CD4-positive, alpha-beta T cell treated with Interferon alpha-2 for 1 hour (primary cell): ENCODE results near the gene KCTD6.
"Not testable (repeated sequence)": the region's sequence is repeated elsewhere in the genome, so short reads cannot be mapped to it uniquely, and the experiment has no call there.

Experiments used
- DNase-seq, 2 donors: peaks; one replicate each; pipeline ENCODE4 v3.0.0-alpha.2; 2020 to 2022

The KCTD6 gene

GRCh38 chr3:58527440-58527839 is 35.5 kb downstream of the KCTD6 start:
- not testable (repeated sequence) for DNase-seq

DNA sequence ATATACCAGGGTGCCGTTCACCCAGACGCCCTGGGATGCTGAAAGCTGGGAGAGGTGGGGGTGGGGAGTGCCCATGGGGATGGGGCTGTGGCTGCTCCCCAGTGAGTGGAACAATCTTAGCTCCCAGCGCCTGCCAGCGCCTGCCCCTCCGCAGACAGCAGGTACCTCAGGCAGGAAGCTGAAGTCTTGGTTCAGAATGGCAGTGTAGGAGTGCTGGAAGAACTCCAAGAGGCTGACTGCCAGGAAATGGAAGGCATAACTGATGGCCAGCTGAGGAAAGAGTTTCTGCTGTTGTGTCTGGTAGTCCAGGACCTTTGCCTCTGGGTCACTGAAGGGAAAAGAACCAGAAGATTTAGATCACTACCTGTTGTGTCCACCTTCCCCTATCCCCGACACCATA is 36.7 kb downstream of the KCTD6 start:
- DNase-seq: no peak

DNA sequence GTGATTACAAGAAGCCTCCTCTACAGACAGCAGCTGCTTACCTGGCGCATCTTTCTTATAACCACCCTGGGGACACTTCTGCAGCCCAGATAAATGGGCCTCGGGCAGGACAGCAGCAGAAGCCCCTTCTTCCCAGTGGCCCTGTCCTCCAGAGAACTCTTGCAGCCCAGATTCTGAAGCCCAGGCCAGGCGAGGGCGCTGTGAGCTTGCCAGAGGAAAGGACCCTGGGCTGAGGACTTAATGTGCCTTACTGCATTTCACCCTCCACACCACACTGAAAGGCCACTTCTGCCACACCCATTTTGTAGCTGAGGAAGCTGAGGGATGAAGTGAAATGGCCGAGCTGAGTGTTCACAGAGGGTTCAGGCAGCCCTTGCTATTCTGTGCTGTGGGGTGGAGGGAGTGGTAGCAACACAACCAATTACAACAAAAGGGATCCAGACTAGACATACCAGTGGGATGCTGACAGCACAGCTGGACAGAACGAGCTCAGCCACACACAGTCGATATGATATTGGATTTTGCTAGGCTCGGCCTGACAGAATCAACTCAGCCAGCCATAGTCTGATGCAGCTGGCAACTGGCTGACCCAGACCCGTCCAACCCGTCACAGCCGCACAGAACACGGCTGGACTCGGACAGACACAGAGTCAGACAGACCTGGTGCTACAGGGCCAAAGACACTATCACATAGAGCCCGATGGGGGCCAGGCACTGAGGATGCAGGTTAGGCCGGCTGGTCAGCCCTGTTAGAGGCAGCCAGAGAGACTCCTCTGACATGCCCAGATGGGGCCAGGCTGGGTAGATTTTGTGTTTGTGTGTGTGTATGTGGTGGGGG is 37.8 kb downstream of the KCTD6 start:
- DNase-seq: no peak

- DNase-seq: no peak
Measured at GRCh38 chr3:58530354-58530865, 38.5 kb downstream of the KCTD6 start.

DNA sequence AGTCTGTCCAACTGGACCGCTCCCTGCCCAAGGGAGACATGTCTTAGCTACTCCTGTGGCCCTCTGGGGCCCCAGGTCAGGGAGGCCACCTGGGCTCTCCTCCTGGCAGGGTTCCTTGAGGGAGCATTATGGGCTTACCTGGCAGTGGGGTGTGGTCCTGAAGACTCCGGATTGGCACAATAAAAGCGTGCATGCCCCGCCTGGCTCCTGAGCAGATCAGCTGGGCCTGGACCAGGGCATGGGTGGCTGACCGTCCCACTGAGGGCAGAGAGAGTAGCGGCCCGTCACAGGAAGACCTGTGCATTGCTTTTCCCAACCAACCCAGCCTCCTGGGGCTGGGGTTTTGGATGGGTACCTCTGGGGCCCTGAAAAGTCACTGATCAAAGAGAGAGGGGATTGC is 39.7 kb downstream of the KCTD6 start:
- no peak for DNase-seq

DNA sequence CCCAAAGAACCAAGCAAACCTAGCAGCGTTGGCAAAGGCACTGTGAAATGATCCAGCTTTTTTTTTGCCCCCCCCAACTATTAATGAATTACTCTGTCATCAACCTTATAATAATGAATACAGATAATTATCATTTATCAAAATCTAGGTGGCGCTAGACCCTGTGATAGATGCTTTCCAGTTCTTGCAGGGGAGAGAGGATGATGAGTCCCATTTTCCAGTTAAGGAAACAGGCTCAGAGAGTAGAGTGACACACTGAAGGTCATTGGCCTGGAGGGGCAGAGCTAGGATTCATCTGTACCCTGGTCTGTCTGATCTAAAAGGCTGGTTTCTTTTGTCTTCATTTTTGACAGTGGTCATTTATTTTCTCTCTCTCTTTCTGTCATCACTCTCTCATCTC is 40.1 kb downstream of the KCTD6 start:
- no peak for DNase-seq

DNA sequence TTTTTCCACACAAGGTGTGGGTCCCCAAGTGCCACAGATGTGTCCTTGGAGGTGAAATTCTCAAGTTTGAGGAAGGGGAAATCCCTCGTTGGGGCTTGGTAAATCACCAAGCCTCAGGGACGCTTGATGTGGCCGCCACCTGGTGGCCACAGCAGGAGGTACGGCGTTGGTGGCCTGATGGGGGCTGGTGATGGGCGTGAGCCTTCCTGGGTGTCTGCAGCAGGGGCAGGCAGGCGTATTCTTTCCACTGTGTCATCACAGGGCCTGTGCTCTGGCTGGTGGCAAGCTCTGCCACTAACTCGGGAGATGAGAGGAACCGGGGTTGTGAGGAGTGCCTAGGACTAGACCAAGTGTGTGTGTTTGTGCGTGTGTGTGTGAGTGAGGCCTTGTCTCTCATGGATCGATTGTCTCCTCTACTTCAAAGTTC is 40.9 kb downstream of the KCTD6 start:
- DNase-seq: peak; percentile 82 to 84

- DNase-seq: no peak
Measured at GRCh38 chr3:58534592-58535494, 42.9 kb downstream of the KCTD6 start.

DNA sequence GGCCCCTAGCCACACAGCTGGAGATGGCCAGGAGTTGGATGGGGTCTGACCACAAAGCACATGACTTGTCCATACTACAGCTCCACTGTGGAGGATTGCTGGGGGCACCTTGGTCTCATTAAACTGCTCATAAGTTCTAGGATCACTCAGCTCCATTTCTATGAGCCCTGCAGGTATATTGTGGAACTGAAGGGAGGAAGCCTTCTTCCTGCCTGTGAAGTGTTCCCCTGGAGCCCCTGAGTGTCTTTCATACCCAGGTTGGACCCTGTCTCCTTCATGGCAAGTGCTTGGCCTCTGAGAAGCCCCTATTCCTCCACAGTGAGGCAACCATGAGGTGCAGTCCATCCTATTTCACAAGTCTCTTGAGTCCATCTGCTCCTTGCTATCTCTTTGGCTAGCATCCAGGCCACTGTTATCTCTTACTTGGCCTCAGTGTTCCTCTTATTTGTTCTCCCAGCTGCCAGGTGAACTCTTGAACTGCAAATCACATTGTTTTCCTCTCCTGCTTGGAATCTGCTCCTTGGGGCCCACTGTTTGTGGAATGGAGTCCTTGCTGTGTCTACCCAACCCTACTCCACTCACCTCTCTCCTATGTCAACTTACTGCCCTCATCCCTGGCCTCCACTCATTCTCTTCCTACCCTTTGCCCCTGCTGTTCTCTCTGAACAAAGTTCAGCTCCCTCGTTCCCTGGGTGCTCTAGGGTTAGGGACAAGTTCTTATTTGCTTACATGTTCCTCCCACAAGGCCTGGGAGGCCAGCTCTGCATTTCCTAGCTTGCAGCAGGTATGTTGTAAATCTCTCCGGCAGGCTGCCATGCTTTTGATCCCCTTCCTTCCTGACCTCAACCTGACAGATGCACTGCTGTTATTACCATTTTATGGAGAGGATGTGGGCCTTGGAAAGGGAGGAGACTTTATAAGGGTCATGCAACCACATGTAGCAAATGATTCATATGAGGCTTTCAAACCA is 43.9 kb downstream of the KCTD6 start:
- DNase-seq: no peak

DNA sequence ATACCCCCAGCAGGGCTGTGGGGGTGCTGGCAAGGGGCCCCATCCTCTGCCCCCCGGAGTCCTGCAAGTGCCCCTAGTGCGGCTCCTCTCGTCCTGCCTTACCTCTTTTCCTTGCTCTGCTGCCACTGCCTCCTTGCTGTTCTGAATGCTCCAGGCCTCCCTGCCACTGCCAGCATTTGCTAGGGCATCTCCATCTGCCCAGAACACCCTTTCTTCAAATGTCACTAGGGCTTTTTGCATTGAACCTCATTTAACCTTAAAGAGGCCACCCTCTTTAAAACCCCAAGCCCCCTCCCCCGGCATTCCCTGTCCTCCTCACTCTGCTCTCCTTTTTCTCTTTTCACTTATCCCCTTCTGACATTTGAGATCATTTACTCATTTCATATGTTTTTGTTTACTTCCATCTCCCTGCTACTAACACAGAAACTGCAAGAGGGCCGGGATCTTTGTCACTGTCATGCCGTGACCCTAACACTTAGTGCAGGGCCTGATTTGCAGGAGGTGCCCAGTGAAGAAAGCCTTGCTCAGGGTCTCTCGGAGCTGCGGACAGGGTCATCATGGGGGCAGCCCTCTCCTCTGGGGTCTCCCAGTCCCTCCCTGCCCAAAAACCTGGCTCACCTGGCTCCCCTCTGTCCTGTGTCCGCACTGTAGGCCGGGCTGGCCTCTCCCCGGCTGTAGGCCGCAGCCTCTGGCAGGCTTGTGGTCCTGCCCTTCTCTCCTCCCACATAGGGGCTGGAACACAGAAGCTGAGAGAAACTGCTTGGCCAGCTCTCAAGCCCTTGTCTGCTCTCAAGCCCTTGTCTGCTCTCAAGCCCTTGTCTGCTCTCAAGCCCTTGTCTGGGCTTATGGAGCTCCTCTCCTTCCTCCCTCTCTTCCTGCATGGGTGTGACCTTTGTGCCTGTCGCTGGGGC is 44.9 kb downstream of the KCTD6 start, which contains the start of gene ACOX2:
Gene ACOX2 (minus strand): TSS at position 690 of the 911 bp plus-strand sequence. CDS start 2,084 bp downstream, outside the sequence.
- DNase-seq: no peak

- DNase-seq: no peak
Measured at GRCh38 chr3:58537412-58538301, 45.8 kb downstream of the KCTD6 start.

GRCh38 chr3:58539626-58540025 is 47.7 kb downstream of the KCTD6 start:
- DNase-seq: no peak

- DNase-seq: no peak
Measured at GRCh38 chr3:58540176-58540858, 48.4 kb downstream of the KCTD6 start.

DNA sequence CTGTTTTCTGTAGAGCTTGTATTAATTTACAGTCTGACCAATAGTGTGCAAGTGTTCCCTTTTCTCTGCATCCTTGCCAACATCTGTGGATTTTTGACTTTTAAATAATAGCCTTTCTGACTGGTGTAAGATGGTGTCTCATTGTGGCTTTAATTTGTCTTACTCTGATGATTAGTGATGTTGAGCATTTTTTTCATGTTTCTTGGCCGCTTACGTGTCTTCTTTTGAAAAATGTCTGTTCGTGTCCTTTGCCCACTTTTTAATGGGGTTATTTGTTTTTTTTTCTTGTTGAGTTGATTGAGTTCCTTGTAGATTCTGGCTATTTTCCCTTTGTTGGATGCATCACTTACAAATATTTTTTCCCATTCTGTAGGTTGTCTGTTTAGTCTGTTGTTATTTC is 52.6 kb downstream of the KCTD6 start:
- no peak for DNase-seq

- no peak for DNase-seq
Measured at GRCh38 chr3:58551636-58552180, 59.8 kb downstream of the KCTD6 start.
